ENCODE results near the gene ARHGAP32. TPM values are rescaled to one million over a fixed set of nuclear protein-coding genes. Genes with fewer than 3 reads are reported as not detected.

ARHGAP32 gene
- total RNA-seq, 4 donors from 2014 or later = 9.8 to 18.8 (median 16.2) TPM

DNA sequence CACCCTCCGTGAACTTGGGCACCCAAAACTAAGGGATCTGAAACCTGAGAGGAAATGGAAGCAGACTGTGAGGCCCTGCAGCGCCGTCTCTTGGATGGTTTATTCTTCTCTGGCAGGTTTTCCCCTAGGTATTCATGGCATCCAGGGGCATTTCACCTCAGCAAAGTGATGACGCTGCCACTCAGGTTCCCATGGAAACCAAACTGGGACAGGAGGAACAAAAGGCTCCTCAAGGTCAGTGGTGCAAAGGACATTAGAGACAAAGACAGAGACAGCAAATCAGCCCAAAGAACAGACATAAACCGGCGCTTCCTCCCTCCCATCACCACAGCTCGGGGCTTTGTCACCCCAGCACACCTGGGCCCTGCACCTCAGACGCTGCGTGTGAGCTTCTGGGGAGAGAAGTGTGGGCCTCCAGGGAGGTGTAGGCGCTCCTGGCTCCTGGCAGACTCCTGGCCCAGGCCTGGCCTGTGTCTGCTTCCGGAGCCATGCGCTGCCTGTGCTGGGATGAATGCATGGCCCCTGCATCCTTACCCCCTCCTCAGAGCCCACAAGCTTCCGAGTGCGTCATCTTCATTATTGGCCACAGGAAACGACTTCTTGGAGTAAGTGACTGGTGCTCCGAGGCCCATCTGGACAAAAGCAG, 255.4 kb downstream of the ARHGAP32 start:
- WGBS, 2 donors (ENCODE audit: low coverage in 1 of 2) = 74 to 84% methylated on average over 3 to 6 of the region's 16 CpGs
- no peak for ATAC-seq
- Histone ChIP-seq H3K36me3 (no peaks in the 10 kb centered on the region), H3K27me3 (peaks cover 19% of the 10 kb centered on the region), H3K9me3 (no peaks in the 10 kb centered on the region), H3K4me3 (no peak overlapping the region), H3K27ac (no peak overlapping the region), H3K4me1 (no peaks in the 10 kb centered on the region)
- TF ChIP-seq CTCF (IDR thresholded peaks at IDR 0.05) (no peak), POLR2AphosphoS5 (IDR thresholded peaks at IDR 0.05) (no peak), POLR2A (IDR thresholded peaks at IDR 0.05) (no peak), EP300 (IDR thresholded peaks at IDR 0.05) (no peak)

GRCh38 chr11:128934926-128935325, 257.2 kb downstream of the ARHGAP32 start:
- WGBS, 2 donors (ENCODE audit: low coverage in 1 of 2) = 83 to 94% methylated on average over 5 to 7 of the region's 10 CpGs
- no peak overlapping the region for H3K27ac ChIP-seq
- H3K9me3 ChIP-seq = no peaks in the 10 kb centered on the region
- H3K4me1 ChIP-seq = no peaks in the 10 kb centered on the region
- TF ChIP-seq EP300 (IDR thresholded peaks at IDR 0.05) (no peak), POLR2A (IDR thresholded peaks at IDR 0.05) (no peak), CTCF (IDR thresholded peaks at IDR 0.05) (no peak), POLR2AphosphoS5 (IDR thresholded peaks at IDR 0.05) (no peak)
- peaks cover 8% of the 10 kb centered on the region for H3K27me3 ChIP-seq
- H3K4me3 ChIP-seq = no peak overlapping the region
- H3K36me3 ChIP-seq = no peaks in the 10 kb centered on the region
- no peak for ATAC-seq

- Histone ChIP-seq H3K27me3 (peaks cover 10% of the 10 kb centered on the region), H3K36me3 (no peaks in the 10 kb centered on the region), H3K4me1 (no peaks in the 10 kb centered on the region), H3K27ac (no peak overlapping the region), H3K4me3 (no peak overlapping the region), H3K9me3 (no peaks in the 10 kb centered on the region)
- no peak for ATAC-seq
- TF ChIP-seq CTCF (IDR thresholded peaks at IDR 0.05) (no peak), POLR2A (IDR thresholded peaks at IDR 0.05) (no peak), EP300 (IDR thresholded peaks at IDR 0.05) (no peak), POLR2AphosphoS5 (IDR thresholded peaks at IDR 0.05) (no peak)
- WGBS, 2 donors (ENCODE audit: low coverage in 1 of 2) = 80 to 92% methylated on average over 1 to 5 of the region's 7 CpGs
Measured at GRCh38 chr11:128934351-128934750, 257.8 kb downstream of the ARHGAP32 start.

- 80 to 94% methylated on average over 2 to 5 of the region's 7 CpGs for WGBS, 2 donors (ENCODE audit: low coverage in 1 of 2)
- ATAC-seq = no peak
Measured at GRCh38 chr11:128933481-128934178, 258.5 kb downstream of the ARHGAP32 start.

More at GRCh38 chr11:128933481-128934178, 258.5 kb downstream of the ARHGAP32 start:
- Histone ChIP-seq H3K4me3 (no peak overlapping the region), H3K36me3 (no peaks in the 10 kb centered on the region), H3K27ac (no peak overlapping the region), H3K27me3 (peaks cover 11% of the 10 kb centered on the region), H3K9me3 (no peaks in the 10 kb centered on the region), H3K4me1 (no peaks in the 10 kb centered on the region)
- no peak for TF ChIP-seq POLR2AphosphoS5 (IDR thresholded peaks at IDR 0.05)
- no peak for TF ChIP-seq CTCF (IDR thresholded peaks at IDR 0.05)
- TF ChIP-seq EP300 (IDR thresholded peaks at IDR 0.05) = no peak
- TF ChIP-seq POLR2A (IDR thresholded peaks at IDR 0.05) = no peak
